ENCODE measurements around the gene SFTPB.
A peak's percentile ranks its signal among the peaks of the same experiment; 100 is the strongest.

Gene SFTPB

GRCh38 chr2:85663594-85664565 lies 4.1 kb downstream of the SFTPB start:
- no peak for DNase-seq (ENCODE audit: low spot score)
- Histone ChIP-seq H3K79me1 (ENCODE audit: low read depth, low read length) (no peaks in the 10 kb centered on the region), H3K9ac (ENCODE audit: low read depth, low read length, poor library complexity) (no peak overlapping the region), H2AK5ac (ENCODE audit: low read depth, low read length) (no peak overlapping the region), H2BK12ac (ENCODE audit: low read length) (peak overlapping the region; percentile 94), H3K27me3 (ENCODE audit: control insufficient read depth in 3 of 3, insufficient read depth in 3 of 3, low read depth in 1 of 3, low read length in 3 of 3) (no peaks in the 10 kb centered on the region), H3K27ac (replicated peaks; ENCODE audit: low read length) (no peak overlapping the region), H2BK120ac (ENCODE audit: low read depth, low read length) (peak overlapping the region; percentile 100), H3K4me2 (ENCODE audit: insufficient read depth, low read length, poor library complexity, severe bottlenecking) (no peak overlapping the region), H3K9me3 (replicated peaks in 1 of 2; ENCODE audit: control insufficient read depth in 2 of 2, insufficient read depth in 1 of 2, low read depth in 1 of 2, low read length in 2 of 2) (no peaks in the 10 kb centered on the region), H3K18ac (ENCODE audit: low read length) (peak overlapping the region; percentile 48), H3K4me1 (ENCODE audit: control insufficient read depth in 2 of 2, insufficient read depth in 1 of 2, low read depth in 1 of 2, low read length in 2 of 2) (no peaks in the 10 kb centered on the region), H3K4ac (ENCODE audit: low read length) (peak overlapping the region; percentile 53), H3K36me3 (replicated peaks in 1 of 2; ENCODE audit: control insufficient read depth in 2 of 2, insufficient read depth in 2 of 2, low read length in 2 of 2) (peaks cover 0 to 5% of the 10 kb centered on the region in 2 donors), H4K8ac (ENCODE audit: low read depth, low read length) (no peak overlapping the region), H3K4me3 (ENCODE audit: low read length in 2 of 2) (no peak overlapping the region), H3K14ac (ENCODE audit: low read length) (no peak overlapping the region), H3K23ac (ENCODE audit: low read depth, low read length, poor library complexity) (peak overlapping the region; percentile 85), H4K91ac (ENCODE audit: low read depth, low read length, poor library complexity) (peak overlapping the region; percentile 12), H2BK15ac (ENCODE audit: low read length) (no peak overlapping the region), H2AFZ (ENCODE audit: low read length) (no peak overlapping the region), H2BK5ac (ENCODE audit: low read length) (peak overlapping the region; percentile 13)
- WGBS, 2 donors (ENCODE audit: extremely low coverage in 2 of 2, insufficient read length in 2 of 2, insufficient replicate concordance in 1 of 2): no CpG with 5 or more reads among the region's 23 CpGs

GRCh38 chr2:85662899-85663593 lies 5.0 kb downstream of the SFTPB start:
- Histone ChIP-seq H3K4me3 (ENCODE audit: low read length in 2 of 2) (peak overlapping the region in 1 of 2 donors; percentile 31), H2BK15ac (ENCODE audit: low read length) (no peak overlapping the region), H4K8ac (ENCODE audit: low read depth, low read length) (no peak overlapping the region), H3K27me3 (ENCODE audit: control insufficient read depth in 3 of 3, insufficient read depth in 3 of 3, low read depth in 1 of 3, low read length in 3 of 3) (no peaks in the 10 kb centered on the region), H3K4me2 (ENCODE audit: insufficient read depth, low read length, poor library complexity, severe bottlenecking) (no peak overlapping the region), H3K4me1 (ENCODE audit: control insufficient read depth in 2 of 2, insufficient read depth in 1 of 2, low read depth in 1 of 2, low read length in 2 of 2) (no peaks in the 10 kb centered on the region), H2BK5ac (ENCODE audit: low read length) (peak overlapping the region; percentile 13), H3K18ac (ENCODE audit: low read length) (peak overlapping the region; percentile 48), H3K79me1 (ENCODE audit: low read depth, low read length) (no peaks in the 10 kb centered on the region), H2BK12ac (ENCODE audit: low read length) (no peak overlapping the region), H3K27ac (replicated peaks; ENCODE audit: low read length) (no peak overlapping the region), H4K91ac (ENCODE audit: low read depth, low read length, poor library complexity) (peak overlapping the region; percentile 12), H3K23ac (ENCODE audit: low read depth, low read length, poor library complexity) (peak overlapping the region; percentile 85), H3K4ac (ENCODE audit: low read length) (no peak overlapping the region), H3K14ac (ENCODE audit: low read length) (no peak overlapping the region), H2BK120ac (ENCODE audit: low read depth, low read length) (peak overlapping the region; percentile 100), H3K9me3 (replicated peaks in 1 of 2; ENCODE audit: control insufficient read depth in 2 of 2, insufficient read depth in 1 of 2, low read depth in 1 of 2, low read length in 2 of 2) (no peaks in the 10 kb centered on the region), H2AK5ac (ENCODE audit: low read depth, low read length) (no peak overlapping the region), H2AFZ (ENCODE audit: low read length) (no peak overlapping the region), H3K36me3 (replicated peaks in 1 of 2; ENCODE audit: control insufficient read depth in 2 of 2, insufficient read depth in 2 of 2, low read length in 2 of 2) (peaks cover 0 to 10% of the 10 kb centered on the region in 2 donors), H3K9ac (ENCODE audit: low read depth, low read length, poor library complexity) (no peak overlapping the region)
- DNase-seq (ENCODE audit: low spot score): no peak
- WGBS, 2 donors (ENCODE audit: extremely low coverage in 2 of 2, insufficient read length in 2 of 2, insufficient replicate concordance in 1 of 2): no CpG with 5 or more reads among the region's 10 CpGs

GRCh38 chr2:85661139-85661858 lies 6.7 kb downstream of the SFTPB start:
- no peak for DNase-seq (ENCODE audit: low spot score)
- Histone ChIP-seq H4K91ac (ENCODE audit: low read depth, low read length, poor library complexity) (no peak overlapping the region), H3K4me3 (ENCODE audit: low read length in 2 of 2) (no peak overlapping the region), H2AK5ac (ENCODE audit: low read depth, low read length) (no peak overlapping the region), H3K9me3 (replicated peaks in 1 of 2; ENCODE audit: control insufficient read depth in 2 of 2, insufficient read depth in 1 of 2, low read depth in 1 of 2, low read length in 2 of 2) (no peaks in the 10 kb centered on the region), H2AFZ (ENCODE audit: low read length) (no peak overlapping the region), H2BK15ac (ENCODE audit: low read length) (no peak overlapping the region), H3K36me3 (replicated peaks in 1 of 2; ENCODE audit: control insufficient read depth in 2 of 2, insufficient read depth in 2 of 2, low read length in 2 of 2) (peaks cover 0 to 21% of the 10 kb centered on the region in 2 donors), H3K9ac (ENCODE audit: low read depth, low read length, poor library complexity) (no peak overlapping the region), H3K79me1 (ENCODE audit: low read depth, low read length) (no peaks in the 10 kb centered on the region), H3K4me1 (ENCODE audit: control insufficient read depth in 2 of 2, insufficient read depth in 1 of 2, low read depth in 1 of 2, low read length in 2 of 2) (no peaks in the 10 kb centered on the region), H3K14ac (ENCODE audit: low read length) (peak overlapping the region; percentile 38), H4K8ac (ENCODE audit: low read depth, low read length) (peak overlapping the region; percentile 65), H3K27me3 (ENCODE audit: control insufficient read depth in 3 of 3, insufficient read depth in 3 of 3, low read depth in 1 of 3, low read length in 3 of 3) (no peaks in the 10 kb centered on the region), H3K4me2 (ENCODE audit: insufficient read depth, low read length, poor library complexity, severe bottlenecking) (no peak overlapping the region), H3K23ac (ENCODE audit: low read depth, low read length, poor library complexity) (no peak overlapping the region), H3K18ac (ENCODE audit: low read length) (peak overlapping the region; percentile 17), H2BK12ac (ENCODE audit: low read length) (no peak overlapping the region), H2BK120ac (ENCODE audit: low read depth, low read length) (no peak overlapping the region), H3K4ac (ENCODE audit: low read length) (peak overlapping the region; percentile 76), H2BK5ac (ENCODE audit: low read length) (no peak overlapping the region), H3K27ac (replicated peaks; ENCODE audit: low read length) (no peak overlapping the region)
- WGBS, 2 donors (ENCODE audit: extremely low coverage in 2 of 2, insufficient read length in 2 of 2, insufficient replicate concordance in 1 of 2): no CpG with 5 or more reads among the region's 14 CpGs
